GM12874 (cell line): Measurements from ENCODE around the gene LRRC74B.

Experiments
- CTCF ChIP-seq: IDR thresholded peaks from 2 replicates; pipeline ENCODE4 v1.5.1; 2011; ENCODE audit warnings: low read depth, mild to moderate bottlenecking, control low read depth, low read length, moderate library complexity; ENCODE audit not compliant: insufficient read depth

LRRC74B gene

DNA sequence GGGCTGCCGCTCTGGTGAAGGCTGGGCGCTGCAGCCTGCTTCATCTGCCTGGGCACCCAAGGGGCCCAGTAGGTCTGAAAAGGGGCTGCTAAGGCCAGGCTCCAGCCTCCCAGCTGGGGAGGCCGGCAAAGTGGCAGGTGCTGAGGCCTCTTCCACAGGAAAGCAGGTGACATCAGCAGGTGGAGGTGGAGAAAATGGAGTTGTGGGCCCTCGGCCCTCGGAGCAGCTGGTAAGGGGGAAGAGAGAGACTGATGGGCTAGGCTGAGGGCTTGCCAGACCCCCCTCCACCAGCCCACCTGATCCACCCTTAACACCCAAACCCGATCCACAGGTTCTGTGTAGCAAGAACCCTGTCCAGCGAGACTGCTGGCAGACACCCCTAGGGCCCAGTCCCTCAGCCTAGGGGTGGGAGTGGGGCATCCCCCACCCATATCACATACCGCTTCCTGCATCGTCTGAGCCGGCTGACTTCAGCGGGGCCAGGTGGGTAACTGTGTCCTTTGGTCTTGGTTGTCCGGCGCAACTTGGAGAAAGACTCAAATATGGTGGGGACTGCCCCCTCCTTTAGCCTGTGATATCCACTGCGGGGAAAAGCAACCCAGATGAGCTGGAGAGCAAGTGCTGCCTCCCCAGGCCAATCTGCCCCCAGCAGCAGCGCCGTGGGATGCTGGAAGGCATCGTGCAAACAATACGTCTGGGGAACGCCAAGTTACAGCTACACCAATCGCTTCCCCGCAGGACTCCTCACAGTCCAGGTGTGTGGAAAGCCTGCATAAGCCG, 45.3 kb upstream of the LRRC74B start:
- no peak for TF ChIP-seq CTCF

GRCh38 chr22:21000987-21001600, 44.7 kb upstream of the LRRC74B start:
- no peak for TF ChIP-seq CTCF

- TF ChIP-seq CTCF = no peak
These were observed 44.0 kb upstream of the LRRC74B start, which contains the start of gene THAP7 for GRCh38 chr22:21001601-21002325. Gene THAP7, minus strand, starts transcription at chr22:21002118. Its CDS starts 207 bp downstream, at chr22:21001911.

DNA sequence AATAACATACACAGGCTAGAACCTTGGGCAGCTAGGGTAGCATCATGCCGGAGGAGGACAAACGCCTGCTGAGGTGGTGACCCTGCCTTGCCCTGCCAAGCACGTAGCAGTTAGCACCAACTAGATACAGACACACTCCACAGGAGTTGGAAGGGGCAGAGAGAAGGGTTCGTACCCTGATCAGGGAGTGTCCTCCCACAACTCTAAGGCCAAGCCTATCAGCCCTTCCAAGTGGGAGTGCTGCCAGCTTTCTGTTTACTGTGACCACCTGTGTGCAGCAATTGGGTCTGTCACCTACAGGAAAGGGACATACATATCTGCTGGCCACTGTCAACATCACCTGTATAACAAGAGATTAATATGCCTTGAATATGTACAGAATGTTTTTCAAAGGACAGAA, 42.0 kb upstream of the LRRC74B start:
- TF ChIP-seq CTCF = no peak

DNA sequence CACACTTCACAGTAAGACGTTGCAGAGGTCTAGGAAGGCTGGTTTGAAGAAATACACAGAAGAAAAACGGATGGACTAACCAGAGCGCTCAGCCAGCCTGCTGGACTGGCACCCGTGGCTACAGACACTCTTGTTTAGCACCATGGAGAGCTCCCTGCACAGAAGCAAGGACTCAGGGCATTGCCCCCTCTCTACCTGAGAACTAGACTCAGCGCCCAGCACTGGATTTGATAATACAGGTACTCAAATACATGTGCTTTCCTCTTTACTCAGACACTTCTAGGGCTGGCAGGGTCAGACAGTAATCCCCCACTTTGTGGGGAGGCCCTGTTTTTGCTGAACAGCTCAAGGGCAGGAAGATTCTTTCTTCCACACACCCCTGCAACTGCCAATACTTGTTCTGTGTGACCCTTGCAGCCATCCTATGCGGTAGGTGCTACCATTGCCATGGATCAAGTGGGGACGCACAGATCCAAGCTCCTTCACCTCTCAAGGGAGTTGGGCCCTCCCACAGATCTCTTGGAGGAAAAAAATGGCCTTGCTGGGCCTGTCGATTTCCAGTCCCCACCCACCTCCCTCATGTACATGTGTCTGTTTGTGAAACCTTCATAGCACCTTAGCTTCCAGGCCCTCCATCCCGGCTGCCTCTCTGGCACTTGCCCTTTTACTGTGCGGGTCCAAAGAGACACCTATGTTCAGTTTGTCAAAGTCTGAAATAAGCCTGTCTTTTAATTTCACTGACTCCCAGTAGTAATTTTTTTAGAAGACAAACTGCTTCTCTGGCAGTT, 35.9 kb upstream of the LRRC74B start:
- no peak for TF ChIP-seq CTCF

GRCh38 chr22:21010426-21011113, 35.2 kb upstream of the LRRC74B start:
- TF ChIP-seq CTCF = no peak
